Right lobe of liver (tissue), 6 donors: ENCODE results near the gene TECPR2. TPM values are rescaled to one million over a fixed set of nuclear protein-coding genes. Genes with fewer than 3 reads are reported as not detected.
A peak's percentile ranks its signal among the peaks of the same experiment; 100 is the strongest.

ENCODE experiments used
- ATAC-seq, 4 donors: fragments of 200-7000 bp; cut with Tn5 transposase; one replicate each; pipeline ENCODE4 v1.9.1; 2020; ENCODE audit warnings: mild to moderate bottlenecking in 4 of 4, moderate library complexity in 4 of 4
- DNase-seq, 3 donors: peaks; one replicate each; pipeline ENCODE4 v3.0.0-alpha.2; 2020
- H3K27ac ChIP-seq, 3 donors: fragments of 200-600 bp; one replicate each; pipeline ENCODE4 v1.8.0; 2022
- H3K27me3 ChIP-seq, 2 donors: fragments of 200-600 bp; one replicate each; pipeline ENCODE4 v1.8.0; 2022
- H3K36me3 ChIP-seq, 4 donors: fragments of 200-600 bp; sonication (generic) in 1 of 4; one replicate each; pipeline versions ENCODE4 v1.5.1 to v1.8.0; 2017 to 2022; ENCODE audit warnings: control low read depth in 1 of 4
- H3K4me1 ChIP-seq, 4 donors: fragments of 200-600 bp; sonication (generic) in 1 of 4; one replicate each; pipeline versions ENCODE4 v1.5.1 to v1.8.0; 2017 to 2022; ENCODE audit warnings: control low read depth in 1 of 4
- H3K4me3 ChIP-seq, 3 donors: fragments of 200-600 bp; one replicate each; pipeline ENCODE4 v1.8.0; 2022
- H3K9me3 ChIP-seq, 4 donors: fragments of 200-600 bp; sonication (generic) in 1 of 4; one replicate each; pipeline versions ENCODE4 v1.5.1 to v1.8.0; 2017 to 2022; ENCODE audit warnings: control low read depth in 1 of 4
- POLR2A ChIP-seq: fragments of 450-650 bp; IDR thresholded peaks from one replicate; pipeline ENCODE4 v1.6.1; 2017; ENCODE audit warnings: antibody characterized with exemption, mild to moderate bottlenecking
- WGBS: methylation state at CpG from one replicate; pipeline ENCODE4 v1.1.6; 2018; ENCODE audit warnings: low coverage, low lambda C conversion rate; ENCODE audit not compliant: insufficient coverage; ENCODE audit errors: missing lambda C conversion rate; 5-methylcytosine and 5-hydroxymethylcytosine counted together
- intact Hi-C, 2 donors: fragments of 100-400 bp; cut with DNase I; formaldehyde crosslinking; loops; one replicate each; pipeline versions ENCODE4 v1.11.2 to v1.14.1; 2022
- total RNA-seq, 6 experiments: library from RNA; depleted of rRNA in 2 of 6; stranded (reverse); fragments of >200 nt in 2 of 6; fragmentation: NEBNext Ultra II Directional in 3 of 6; extraction: Animal tissue kit (Norgen Biotek cat#: 25700) in 3 of 6; gene quantifications; one replicate each; pipeline versions ENCODE4 v1.1.0 to v1.2.4, GENCODE V29; 2016 to 2023
- TF ChIP-seq, protein P1 (sequence below), 4 donors: fragments of 200-600 bp in 3 of 4; fragments of 450-650 bp in 1 of 4; IDR thresholded peaks; one replicate each; pipeline versions ENCODE4 v1.5.1 to v1.8.0; 2016 to 2022; ENCODE audit warnings: antibody characterized with exemption in 4 of 4, mild to moderate bottlenecking in 2 of 4
- donor health status: DM: no; HTN: yes; CAD: no.
- donor health status: DM: no; HTN: no; CAD: no.
- donor health status: DM: no; HTN: no; CAD: no.
- donor health status: DM: no; HTN: yes; CAD: no.
- donor health status: DM: no; HTN: yes; CAD: no.

TECPR2 gene
- total RNA-seq, 6 experiments from 2014 or later: 5.5 to 10.5 (median 9.4) TPM

DNA sequence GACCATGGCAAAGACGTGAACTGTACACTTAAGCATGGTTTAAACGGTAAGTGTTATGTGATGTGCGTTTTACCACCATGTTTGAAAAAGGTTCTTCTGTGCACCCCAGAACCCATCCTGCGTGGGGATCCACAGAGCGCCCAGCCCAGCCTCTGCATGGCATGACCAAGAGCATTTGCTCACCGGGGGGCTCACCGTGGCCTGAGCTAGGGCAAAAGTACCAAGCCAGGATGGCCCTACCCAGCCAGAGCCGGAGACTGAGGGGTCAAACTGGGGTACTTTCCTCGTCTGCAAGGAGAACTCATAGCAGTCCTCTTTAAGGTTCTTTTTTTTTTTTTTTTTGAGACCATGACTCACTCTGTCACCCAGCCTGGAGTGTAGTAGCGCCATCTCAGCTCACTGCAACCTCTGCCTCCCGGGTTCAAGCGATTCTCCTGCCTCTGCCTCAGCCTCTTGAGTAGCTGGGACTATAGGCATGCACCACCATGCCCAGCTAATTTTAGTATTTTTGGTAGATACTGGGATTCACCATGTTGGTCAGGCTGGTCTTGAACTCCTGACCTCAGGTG lies 163.3 kb downstream of the TECPR2 start:
- Histone ChIP-seq H3K9me3 (no peaks in the 10 kb centered on the region), H3K36me3 (no peaks in the 10 kb centered on the region), H3K27me3 (no peaks in the 10 kb centered on the region), H3K27ac (no peak overlapping the region), H3K4me1 (peaks cover 0 to 11% (median 3%) of the 10 kb centered on the region in 4 donors), H3K4me3 (no peak overlapping the region)
- TF ChIP-seq, protein P1, sequence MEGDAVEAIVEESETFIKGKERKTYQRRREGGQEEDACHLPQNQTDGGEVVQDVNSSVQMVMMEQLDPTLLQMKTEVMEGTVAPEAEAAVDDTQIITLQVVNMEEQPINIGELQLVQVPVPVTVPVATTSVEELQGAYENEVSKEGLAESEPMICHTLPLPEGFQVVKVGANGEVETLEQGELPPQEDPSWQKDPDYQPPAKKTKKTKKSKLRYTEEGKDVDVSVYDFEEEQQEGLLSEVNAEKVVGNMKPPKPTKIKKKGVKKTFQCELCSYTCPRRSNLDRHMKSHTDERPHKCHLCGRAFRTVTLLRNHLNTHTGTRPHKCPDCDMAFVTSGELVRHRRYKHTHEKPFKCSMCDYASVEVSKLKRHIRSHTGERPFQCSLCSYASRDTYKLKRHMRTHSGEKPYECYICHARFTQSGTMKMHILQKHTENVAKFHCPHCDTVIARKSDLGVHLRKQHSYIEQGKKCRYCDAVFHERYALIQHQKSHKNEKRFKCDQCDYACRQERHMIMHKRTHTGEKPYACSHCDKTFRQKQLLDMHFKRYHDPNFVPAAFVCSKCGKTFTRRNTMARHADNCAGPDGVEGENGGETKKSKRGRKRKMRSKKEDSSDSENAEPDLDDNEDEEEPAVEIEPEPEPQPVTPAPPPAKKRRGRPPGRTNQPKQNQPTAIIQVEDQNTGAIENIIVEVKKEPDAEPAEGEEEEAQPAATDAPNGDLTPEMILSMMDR (IDR thresholded peaks at IDR 0.05): no peak
- no peak for TF ChIP-seq POLR2A
- DNase-seq (no peak), ATAC-seq (no peak)
- intact Hi-C loops: no loop called here
- WGBS: 87% methylated on average over 9 of the region's 12 CpGs

DNA sequence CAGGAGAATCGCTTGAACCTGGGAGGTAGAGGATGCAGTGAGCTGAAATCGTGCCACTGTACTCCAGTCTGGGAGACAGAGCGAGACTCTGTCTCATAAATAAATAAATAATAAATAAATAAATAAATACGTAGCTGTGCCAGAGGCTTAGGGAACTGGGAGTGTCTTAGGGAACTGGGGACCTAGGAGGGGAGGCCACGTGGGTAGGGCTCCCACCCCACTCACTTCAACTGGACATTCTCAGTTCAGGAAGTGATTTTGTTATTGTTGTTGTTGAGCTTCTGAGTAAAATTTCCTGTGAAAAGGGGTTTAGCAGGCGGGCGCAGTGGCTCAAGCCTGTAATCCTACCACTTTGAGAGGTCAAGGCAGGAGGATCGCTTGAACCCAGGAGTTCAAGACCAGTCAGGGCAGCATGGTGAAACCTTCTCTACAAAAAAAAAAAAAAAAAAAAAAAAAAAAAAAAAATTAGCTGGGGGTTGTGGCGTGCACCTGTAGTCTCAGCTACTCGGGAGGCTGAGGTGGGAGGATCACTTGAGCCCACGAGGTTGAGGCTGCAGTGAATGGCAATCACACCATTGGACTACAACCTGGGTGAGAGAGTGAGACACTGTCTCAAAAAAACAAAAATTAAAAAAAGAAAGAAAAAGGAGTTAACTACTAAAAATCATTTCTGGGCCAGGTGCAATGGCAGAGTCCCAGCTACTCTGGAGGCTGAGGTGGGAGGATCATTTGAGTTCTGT lies 165.9 kb downstream of the TECPR2 start:
- DNase-seq: no peak
- H3K4me3 ChIP-seq: no peak overlapping the region
- no peak overlapping the region for H3K27ac ChIP-seq
- TF ChIP-seq POLR2A: no peak
- TF ChIP-seq, protein P1 (IDR thresholded peaks at IDR 0.05): no peak
- intact Hi-C loops: no loop called here
- 71% methylated on average over 11 of the region's 11 CpGs for WGBS
- peaks cover 0 to 11% (median 3%) of the 10 kb centered on the region in 4 donors for H3K4me1 ChIP-seq
- no peaks in the 10 kb centered on the region for H3K36me3 ChIP-seq
- H3K9me3 ChIP-seq: no peaks in the 10 kb centered on the region
- H3K27me3 ChIP-seq: no peaks in the 10 kb centered on the region
- ATAC-seq: no peak

GRCh38 chr14:102530828-102531478 lies 168.2 kb downstream of the TECPR2 start:
- WGBS: 67% methylated on average over 13 of the region's 13 CpGs
- H3K9me3 ChIP-seq: no peaks in the 10 kb centered on the region
- no peak overlapping the region for H3K27ac ChIP-seq
- H3K27me3 ChIP-seq: no peaks in the 10 kb centered on the region
- DNase-seq: no peak
- intact Hi-C loops: no loop called here
- no peak overlapping the region for H3K4me3 ChIP-seq
- no peak for TF ChIP-seq POLR2A
- TF ChIP-seq, protein P1 (IDR thresholded peaks at IDR 0.05): no peak
- ATAC-seq: peak in 1 of 4 donors; percentile 20
- H3K36me3 ChIP-seq: no peaks in the 10 kb centered on the region
- H3K4me1 ChIP-seq: peaks cover 0 to 5% (median 0%) of the 10 kb centered on the region in 4 donors

DNA sequence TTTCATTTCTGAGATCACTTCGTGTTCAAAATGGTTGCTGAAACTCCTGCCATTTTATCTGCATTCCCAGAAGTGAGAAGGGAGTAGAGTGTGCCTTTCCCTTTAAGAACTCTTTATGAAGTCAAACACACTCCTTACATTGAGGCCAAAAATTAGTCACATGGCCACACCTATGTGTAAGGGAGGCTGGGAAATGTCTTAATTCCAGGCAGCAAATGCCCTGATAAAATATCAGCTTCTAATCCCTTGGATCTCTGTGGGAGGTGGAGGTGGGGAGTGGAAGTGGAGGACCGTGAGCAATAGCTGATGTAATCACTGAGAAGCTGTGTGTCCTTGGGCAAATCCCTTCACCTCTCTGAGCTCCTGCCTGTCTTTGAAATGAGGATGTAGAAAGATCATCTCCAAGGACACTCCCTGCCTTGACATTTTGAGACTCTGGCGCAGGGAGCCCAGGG lies 169.5 kb downstream of the TECPR2 start:
- ATAC-seq (no peak), DNase-seq (no peak)
- intact Hi-C loops: no loop called here
- Histone ChIP-seq H3K4me3 (no peak overlapping the region), H3K27ac (no peak overlapping the region), H3K27me3 (no peaks in the 10 kb centered on the region), H3K36me3 (no peaks in the 10 kb centered on the region), H3K9me3 (no peaks in the 10 kb centered on the region), H3K4me1 (peaks cover 0 to 5% (median 0%) of the 10 kb centered on the region in 4 donors)
- 96% methylated on average over 2 of the region's 3 CpGs for WGBS
- TF ChIP-seq, protein P1 (IDR thresholded peaks at IDR 0.05): no peak
- TF ChIP-seq POLR2A: no peak
